GM12891 (cell line): ENCODE results near the gene SP6.

Experiments
- DNase-seq: peaks from one replicate; pipeline ENCODE4 v3.0.0; 2011; ENCODE audit warnings: low spot score; ENCODE audit not compliant: insufficient read length
- FAIRE-seq: peaks from 2 replicates; lab custom pipeline; 2011; peaks lifted over from hg19 to GRCh38; lab: Jason Lieb, UNC
- PAX5 ChIP-seq: IDR thresholded peaks from 2 replicates; pipeline ENCODE4 v1.6.1; 2011; ENCODE audit warnings: low read length, moderate library complexity, mild to moderate bottlenecking; ENCODE audit not compliant: insufficient read depth, severe bottlenecking
- POLR2A ChIP-seq: IDR thresholded peaks from 2 replicates; pipeline ENCODE4 v1.6.1; 2011; ENCODE audit warnings: low read depth, low read length, control low read depth
- POLR2AphosphoS5 ChIP-seq: IDR thresholded peaks from 2 replicates; pipeline ENCODE4 v1.6.1; 2011; ENCODE audit warnings: low read depth, low read length, control low read depth
- POU2F2 ChIP-seq: IDR thresholded peaks from 2 replicates; pipeline ENCODE4 v1.6.1; 2011; ENCODE audit warnings: low read depth, mild to moderate bottlenecking, control low read depth, low read length, moderate library complexity
- SPI1 ChIP-seq: IDR thresholded peaks from 2 replicates; pipeline ENCODE4 v1.6.1; 2011; ENCODE audit warnings: low read depth, low read length, control low read depth
- TAF1 ChIP-seq: IDR thresholded peaks from 2 replicates; pipeline ENCODE4 v1.6.1; 2011; ENCODE audit warnings: low read depth, low read length, control low read depth

The SP6 gene

DNA sequence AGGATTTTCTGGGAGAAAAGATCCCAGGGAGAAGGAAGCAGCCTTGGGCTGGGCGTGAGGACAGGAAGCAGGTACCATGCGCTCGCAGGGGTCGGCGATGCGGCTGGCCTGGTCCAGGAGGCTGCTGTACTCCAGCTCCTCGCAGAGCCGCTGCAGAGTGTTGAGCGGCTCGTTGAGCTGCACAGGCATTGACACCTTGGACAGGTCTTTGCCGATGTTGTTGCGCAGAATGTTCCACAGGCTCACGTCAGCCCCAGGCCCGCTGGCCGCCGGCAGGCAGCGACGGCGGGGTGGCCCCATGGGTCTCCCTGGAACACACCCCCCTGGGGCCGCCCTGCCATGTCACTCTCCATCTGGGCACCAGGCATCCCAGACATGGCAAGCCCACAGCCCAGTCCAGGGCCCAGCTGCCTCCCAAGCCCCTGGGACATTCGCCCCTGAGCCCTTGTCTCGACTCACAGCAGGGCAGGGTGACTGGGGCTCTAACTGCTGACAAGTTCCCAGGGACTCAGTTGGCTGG lies 37.4 kb downstream of the SP6 start:
- FAIRE-seq (no peak), DNase-seq (no peak)
- TF ChIP-seq POLR2AphosphoS5 (no peak), TAF1 (no peak), POU2F2 (no peak), PAX5 (no peak), SPI1 (no peak), POLR2A (no peak)

- FAIRE-seq (no peak), DNase-seq (no peak)
- TF ChIP-seq PAX5 (no peak), TAF1 (no peak), SPI1 (no peak), POU2F2 (no peak), POLR2A (no peak), POLR2AphosphoS5 (no peak)
Observed at GRCh38 chr17:47813077-47813476, 37.9 kb downstream of the SP6 start.

DNA sequence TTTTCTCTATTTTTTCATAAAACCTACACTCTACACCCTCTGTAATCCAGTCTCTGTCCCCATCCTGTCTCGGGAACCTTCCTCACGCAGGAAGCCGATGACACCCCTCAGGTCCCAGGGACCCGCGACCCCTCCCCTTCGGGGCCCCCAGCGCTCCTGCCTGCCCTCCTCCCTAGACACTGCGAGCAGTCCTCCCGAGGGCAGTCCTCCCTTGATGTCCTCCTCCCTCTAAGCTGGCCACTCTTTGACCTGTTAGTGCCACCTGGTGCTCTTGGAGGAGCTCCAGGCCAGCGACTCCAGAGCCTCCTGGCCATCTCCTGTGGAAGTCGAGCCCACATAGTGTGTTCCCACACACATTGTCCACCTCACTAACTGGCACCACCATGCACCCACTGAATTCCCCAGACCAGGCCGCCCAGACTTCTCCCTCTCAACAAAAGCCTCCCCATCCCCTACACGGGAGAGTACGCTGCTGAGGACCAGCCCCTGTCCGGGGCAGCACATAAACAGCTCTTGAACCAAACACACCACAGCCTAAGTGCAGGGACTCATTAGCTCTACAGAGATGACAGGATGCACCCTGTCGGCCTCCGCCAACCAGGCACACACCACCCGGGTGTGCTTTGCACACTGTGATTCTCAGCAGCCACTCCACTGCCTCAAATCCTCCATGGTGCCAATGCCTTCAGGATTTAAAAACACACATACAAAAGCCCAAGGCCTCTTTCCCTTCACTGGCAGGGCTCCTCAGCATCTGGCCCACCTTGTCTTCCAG lies 38.6 kb downstream of the SP6 start:
- DNase-seq (no peak), FAIRE-seq (no peak)

GRCh38 chr17:47811709-47812108 lies 39.3 kb downstream of the SP6 start:
- TF ChIP-seq TAF1 (no peak), POU2F2 (no peak), PAX5 (no peak), POLR2A (no peak), SPI1 (no peak), POLR2AphosphoS5 (no peak)
- DNase-seq (no peak), FAIRE-seq (no peak)

More for the DNA sequence above, 38.6 kb downstream of the SP6 start:
- TF ChIP-seq POU2F2 (no peak), PAX5 (no peak), POLR2AphosphoS5 (no peak), TAF1 (no peak), SPI1 (no peak), POLR2A (no peak)

- no peak for DNase-seq
- no peak for TF ChIP-seq POLR2A
- no peak for TF ChIP-seq POU2F2
- no peak for TF ChIP-seq PAX5
- TF ChIP-seq SPI1: no peak
- TF ChIP-seq TAF1: no peak
- no peak for TF ChIP-seq POLR2AphosphoS5
- FAIRE-seq: no peak
Observed at GRCh38 chr17:47810901-47811635, 39.9 kb downstream of the SP6 start.

GRCh38 chr17:47810200-47810821 lies 40.7 kb downstream of the SP6 start:
- DNase-seq (no peak), FAIRE-seq (no peak)
- TF ChIP-seq TAF1 (no peak), POU2F2 (no peak), SPI1 (no peak), POLR2AphosphoS5 (no peak), PAX5 (no peak), POLR2A (no peak)

DNA sequence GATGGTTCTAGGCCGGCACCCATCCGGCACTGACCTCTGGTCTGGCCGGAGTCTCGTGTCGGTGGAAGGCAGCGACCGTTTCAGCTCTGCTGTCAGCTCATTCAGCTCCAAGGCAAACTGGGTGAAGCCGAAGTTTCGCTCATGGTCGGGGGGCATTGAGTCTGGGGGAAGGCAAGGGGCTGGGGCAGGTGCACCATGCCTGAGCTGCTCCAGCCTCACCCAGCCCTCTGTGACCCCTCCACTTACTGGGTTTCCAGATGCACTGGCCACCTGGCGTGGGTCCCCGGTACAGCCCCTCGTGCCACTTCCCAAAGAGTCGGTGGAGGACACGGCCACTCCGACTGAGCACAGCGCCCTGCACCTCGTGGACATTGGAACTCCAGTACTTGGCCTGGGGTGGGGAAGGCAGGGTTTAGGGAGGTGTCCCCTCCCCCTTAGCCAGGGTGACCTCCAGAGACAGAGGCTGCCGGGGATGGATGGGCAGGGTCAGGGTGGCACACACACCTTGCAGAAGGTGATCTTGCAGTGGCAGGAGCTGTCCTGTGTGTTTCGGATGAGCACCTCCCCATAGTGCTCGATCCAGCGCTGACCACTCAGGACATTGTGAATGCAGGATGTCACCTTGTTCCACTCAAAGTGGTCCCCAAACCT lies 42.0 kb downstream of the SP6 start:
- FAIRE-seq (no peak), DNase-seq (no peak)
- TF ChIP-seq TAF1 (no peak), POLR2AphosphoS5 (no peak), POLR2A (no peak), POU2F2 (no peak)

- DNase-seq (no peak), FAIRE-seq (no peak)
- no peak for TF ChIP-seq POU2F2
- no peak for TF ChIP-seq SPI1
- TF ChIP-seq POLR2A: no peak
- TF ChIP-seq TAF1: no peak
- TF ChIP-seq PAX5: no peak
- no peak for TF ChIP-seq POLR2AphosphoS5
Observed at GRCh38 chr17:47808036-47808829, 42.7 kb downstream of the SP6 start.

GRCh38 chr17:47807421-47807820 lies 43.5 kb downstream of the SP6 start:
- TF ChIP-seq POU2F2: no peak
- TF ChIP-seq POLR2A: no peak
- no peak for TF ChIP-seq TAF1
- no peak for TF ChIP-seq POLR2AphosphoS5
- no peak for TF ChIP-seq PAX5
- TF ChIP-seq SPI1: no peak
- FAIRE-seq: no peak
- no peak for DNase-seq
